HG03045 (cell line): ENCODE data around the gene TNIK.

Experiments
- ATAC-seq: cut with Tn5 transposase; IDR thresholded peaks from one replicate; pipeline ENCODE4 v1.9.1; 2021; ENCODE audit warnings: mild to moderate bottlenecking, moderate library complexity; ENCODE audit not compliant: unreplicated experiment

TNIK gene

DNA sequence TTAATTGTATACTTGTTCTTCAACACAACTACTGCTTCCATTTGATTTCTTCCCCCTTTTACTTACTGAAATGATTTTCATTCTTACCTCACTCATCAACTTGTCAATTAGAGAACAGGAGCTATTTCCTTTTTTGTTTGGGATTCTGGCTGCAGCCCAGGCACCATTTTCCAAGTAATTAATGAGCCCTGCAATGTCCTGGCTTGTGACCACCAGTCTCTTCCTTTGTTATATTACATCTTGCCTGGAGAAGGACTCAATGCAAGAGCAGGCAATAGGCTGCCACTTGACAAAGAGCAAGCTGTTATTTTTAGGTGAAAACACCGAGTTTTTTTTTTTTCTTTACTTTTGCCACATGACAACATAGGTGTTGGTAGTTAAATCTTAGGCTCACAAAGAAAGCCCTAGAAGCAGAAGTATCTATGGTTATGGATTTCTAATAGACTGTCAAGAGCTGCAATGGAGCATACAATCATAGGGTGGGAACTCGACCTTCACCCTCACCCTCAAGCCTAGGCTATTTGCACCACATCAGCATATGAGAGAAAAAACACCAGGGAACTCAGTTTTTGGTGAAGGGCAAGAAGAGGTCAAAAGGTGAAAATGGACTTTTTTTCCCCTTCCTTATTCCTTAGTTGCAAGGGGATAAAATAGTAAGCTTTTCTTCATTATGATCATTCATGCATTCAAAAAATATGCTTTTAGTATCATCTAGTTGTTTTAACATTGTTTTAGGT lies 114.9 kb downstream of the TNIK start:
- no peak for ATAC-seq

DNA sequence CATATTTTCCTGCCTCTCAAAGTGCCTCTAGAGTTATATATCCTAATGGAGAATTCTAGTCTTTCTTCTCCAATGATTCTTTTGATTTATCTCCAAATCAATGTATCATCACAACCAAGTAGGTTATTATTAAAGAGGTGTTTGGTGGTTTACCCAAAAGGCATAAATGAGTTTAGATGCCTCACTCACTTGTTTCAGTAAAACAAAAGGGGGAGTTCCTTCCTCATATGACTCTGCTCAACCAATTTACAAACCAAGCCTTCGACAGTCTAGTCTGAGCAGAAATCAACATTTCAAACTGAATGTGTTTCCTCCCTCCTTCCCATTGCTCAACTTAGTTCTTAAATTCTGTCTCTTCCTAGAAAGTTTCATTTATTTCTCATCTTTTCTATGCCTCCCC lies 116.5 kb downstream of the TNIK start:
- ATAC-seq = no peak

DNA sequence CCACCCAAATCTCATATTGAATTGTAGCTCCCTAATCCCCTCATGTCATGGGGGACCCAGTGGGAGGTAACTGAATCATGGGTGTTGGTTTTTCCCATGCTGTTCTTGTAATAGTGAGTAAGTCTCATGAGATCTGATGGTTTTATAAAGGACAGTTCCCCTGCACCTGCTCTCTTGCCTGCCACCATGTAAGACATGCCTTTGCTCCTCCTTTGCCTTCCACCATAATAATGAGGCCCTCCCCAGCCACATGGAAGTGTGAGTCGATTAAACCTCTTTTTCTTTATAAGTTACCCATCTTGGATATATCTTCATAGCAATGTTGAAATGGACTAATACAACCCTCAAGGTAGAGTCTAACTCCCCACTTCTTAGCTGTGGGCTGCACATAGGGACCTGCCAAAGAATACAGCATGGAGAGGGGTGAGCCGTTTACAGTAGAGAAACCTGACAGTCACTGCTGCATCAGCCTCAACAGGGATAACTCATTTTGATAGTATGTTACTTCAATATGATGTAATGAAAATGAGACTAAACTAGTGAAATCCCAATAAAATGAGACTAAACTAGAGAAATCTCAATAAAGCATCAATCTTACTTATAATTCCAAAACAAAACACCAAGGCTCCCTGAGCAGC lies 117.3 kb downstream of the TNIK start:
- no peak for ATAC-seq

DNA sequence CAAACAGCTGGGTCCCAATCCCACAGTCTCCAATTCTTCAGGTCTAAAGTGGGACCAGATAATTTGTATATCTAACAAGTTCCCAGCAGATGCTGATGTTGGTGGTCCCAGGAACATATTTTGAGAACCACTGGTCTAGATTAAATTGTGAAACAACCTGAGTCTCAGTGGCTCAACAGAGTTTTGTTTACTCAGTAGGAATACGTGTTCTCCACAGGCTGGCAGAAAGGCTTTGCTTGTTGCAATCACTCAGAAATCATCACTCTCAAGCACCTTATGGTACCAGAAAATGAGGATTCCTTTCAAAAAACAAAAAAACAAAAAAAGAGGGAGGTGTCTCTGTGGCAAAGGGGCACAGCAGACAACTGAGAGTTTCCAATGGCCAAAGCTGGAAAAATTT lies 118.0 kb downstream of the TNIK start:
- no peak for ATAC-seq

DNA sequence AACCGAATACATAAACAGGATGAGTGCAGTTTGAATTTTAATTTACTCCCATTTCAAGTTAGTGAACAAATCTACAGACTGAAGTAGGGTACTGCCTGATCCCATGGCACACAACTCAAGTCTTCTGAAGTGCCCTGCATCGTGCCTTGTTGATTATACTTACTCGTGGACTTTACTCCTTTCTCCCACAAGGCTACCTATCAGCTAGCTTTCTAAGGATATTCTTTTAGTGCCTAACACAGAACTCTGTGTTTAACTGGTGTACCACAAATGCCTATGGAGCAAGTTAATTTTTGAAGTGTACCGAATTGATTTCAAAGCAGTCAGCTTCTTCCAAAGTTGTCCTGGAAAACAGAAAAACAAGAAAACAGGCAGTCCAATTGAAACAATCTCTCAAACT lies 119.8 kb downstream of the TNIK start:
- ATAC-seq = no peak

DNA sequence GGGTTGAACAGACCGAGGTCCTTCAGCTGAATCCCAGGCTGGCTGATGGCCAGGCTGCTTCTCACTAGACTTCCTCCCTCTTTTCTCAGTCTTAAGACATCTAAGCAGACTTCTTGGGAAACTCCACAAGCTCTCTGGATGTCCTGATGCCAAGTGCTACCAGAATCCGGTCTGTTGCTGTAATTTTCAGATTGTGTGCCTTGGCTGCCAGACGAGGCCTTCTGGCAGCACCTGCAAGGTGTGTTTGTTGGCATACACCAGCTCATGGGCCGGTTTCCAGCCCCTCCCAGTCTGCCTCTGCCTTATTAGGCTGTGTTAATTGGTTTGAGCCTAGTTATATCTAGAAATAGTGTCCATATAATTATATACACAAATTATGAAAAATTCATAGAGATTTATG lies 120.6 kb downstream of the TNIK start:
- ATAC-seq = no peak

DNA sequence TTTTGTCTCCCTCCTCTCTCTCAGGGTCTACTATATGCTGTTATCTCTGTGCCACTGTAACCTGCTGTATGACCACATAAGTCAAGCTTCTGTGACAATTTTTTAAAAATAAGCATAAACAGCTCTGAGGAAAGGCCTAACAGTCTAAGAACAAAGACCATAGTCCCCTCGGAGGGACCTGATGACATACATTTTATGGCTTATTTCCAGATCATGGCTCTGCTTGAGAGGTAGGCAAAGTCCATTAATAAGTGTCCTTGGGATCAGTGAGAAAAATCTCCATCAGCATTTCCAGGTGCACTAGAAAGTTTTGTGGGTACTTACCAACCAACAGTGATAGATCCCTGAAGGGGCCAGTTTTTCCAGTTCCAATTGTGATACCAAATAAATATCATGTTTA lies 123.8 kb downstream of the TNIK start:
- no peak for ATAC-seq

DNA sequence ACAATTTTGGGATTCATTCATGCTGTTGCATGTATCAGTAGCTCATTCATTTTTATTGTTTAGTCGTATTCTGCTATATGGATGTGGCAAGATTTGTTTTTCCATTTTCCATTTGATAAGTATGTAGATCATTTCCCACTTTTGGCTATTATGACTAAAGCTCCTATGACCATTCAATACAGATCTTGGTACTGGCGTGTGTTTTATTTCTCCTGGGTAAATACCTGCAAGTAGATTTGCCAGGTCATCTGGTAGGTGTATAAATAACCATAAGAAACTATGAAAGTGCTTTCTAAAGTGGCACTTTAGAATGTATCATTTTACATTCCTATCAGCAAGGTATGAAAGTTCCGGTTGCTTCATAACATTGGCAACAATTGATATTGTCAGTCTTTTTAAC lies 124.6 kb downstream of the TNIK start:
- ATAC-seq = no peak

DNA sequence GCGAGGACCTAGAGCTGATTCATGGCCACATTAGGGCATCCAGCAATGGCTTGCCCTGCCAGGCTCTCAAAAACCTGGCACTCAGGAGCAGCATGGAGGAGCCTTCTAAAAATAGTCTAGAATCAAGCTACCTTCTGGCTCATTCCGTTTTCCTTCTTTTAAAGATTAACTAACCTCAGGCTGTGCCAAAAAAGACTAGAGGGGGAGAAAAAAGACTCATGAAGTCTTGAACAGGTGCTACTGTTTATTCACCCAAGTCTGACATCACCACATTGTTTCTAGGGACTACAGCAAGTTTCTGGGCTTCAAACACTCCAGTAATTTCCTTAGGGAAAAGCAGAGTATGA lies 125.8 kb downstream of the TNIK start:
- ATAC-seq = no peak

DNA sequence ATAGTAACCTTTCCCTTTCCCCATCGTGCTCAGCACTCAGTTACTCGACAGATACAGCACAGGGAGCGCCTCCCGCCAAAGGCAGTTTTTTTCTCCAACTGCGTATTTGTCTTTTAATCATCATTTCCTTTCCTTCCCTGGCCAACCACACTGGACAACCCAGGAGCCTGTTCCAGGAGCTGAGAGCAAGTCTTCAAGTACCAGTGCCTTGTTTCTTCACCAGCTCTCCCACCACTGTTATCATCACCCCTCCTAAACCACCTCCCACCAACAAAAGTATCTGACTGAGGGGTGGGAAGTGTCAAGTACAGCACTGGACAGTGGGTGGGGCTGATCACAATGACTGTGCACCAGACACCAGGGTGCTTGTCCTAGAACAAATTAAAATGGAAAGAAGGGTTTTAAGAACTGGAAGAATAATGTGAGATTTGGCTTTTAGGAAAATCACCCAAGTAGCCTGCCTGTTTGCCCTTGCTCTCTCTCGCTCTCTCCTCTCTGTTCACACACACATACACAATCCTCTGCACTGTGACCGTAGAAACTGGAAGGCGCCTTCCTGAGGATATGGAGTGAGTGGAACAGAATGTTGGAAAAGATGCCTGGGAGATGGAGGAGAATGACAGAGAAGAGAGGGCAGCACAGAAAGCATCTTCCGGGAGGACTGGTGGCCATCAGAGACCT lies 126.3 kb downstream of the TNIK start:
- no peak for ATAC-seq

DNA sequence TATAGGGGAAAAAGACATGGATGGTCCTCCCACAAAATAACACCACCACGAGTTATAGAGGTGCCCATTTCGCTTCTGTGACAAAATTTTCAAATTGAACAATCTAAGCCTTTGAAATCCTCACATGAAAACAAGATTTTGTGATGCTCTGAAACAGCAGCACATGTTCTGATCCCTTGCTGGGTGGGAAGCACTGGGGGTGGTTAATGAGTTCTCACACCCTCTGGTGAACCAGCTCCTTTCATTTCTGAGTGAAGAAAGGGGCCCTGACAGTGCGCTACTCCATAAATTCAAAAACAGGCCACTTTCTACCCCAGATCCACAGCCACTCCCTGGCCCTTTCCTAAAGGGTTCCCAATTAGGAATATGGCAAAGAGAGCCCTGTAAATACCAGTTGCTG lies 129.3 kb downstream of the TNIK start:
- ATAC-seq = no peak

DNA sequence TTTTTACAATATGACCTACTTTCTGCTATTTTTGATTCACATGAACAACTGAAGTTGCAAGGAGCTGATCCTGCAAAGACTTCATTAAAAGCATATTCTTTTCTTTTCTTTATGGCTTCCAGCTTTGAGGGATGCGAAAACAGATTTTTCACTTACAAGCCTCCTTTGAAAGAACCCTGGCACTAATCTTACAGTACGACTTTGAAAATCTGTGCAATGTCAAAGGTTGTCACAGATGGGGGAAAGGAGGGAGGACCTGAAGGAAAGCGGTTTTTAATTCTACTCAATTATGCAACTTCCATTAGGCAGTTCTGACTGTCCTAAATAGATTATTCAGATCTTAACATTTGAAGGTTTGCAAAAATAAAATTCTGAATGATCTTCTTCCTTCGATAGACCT lies 130.5 kb downstream of the TNIK start:
- no peak for ATAC-seq

DNA sequence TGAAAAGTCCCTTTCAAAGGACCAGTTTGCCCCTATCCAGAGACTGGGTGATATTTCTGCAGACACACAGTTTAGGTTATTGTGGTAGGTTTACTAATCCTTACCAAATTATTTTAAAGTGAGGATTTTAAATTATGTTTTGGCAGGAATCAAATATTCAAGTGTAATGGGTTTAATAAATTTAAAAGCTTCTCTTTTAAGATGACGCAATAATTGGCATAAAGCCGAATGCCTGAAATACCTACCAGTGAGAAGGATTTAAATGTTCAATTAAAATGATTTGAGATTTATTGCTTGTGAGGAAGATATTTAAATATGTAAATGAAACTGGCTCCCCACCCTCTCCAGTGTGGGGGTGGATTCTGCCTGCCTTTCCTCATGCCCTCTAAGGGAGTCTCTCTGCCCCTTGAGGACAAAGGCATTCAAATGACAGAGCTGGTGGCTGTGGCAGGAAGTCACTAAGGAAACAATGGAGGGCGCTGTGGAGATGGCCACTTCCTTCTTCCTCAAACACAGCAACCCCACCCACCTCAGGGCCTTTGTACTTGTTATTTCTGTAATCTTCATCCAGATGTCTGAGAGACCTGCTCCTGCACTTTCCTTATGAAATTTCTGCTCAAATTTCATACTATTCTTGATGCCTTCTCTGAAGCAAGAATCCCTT lies 131.7 kb downstream of the TNIK start:
- ATAC-seq = no peak

DNA sequence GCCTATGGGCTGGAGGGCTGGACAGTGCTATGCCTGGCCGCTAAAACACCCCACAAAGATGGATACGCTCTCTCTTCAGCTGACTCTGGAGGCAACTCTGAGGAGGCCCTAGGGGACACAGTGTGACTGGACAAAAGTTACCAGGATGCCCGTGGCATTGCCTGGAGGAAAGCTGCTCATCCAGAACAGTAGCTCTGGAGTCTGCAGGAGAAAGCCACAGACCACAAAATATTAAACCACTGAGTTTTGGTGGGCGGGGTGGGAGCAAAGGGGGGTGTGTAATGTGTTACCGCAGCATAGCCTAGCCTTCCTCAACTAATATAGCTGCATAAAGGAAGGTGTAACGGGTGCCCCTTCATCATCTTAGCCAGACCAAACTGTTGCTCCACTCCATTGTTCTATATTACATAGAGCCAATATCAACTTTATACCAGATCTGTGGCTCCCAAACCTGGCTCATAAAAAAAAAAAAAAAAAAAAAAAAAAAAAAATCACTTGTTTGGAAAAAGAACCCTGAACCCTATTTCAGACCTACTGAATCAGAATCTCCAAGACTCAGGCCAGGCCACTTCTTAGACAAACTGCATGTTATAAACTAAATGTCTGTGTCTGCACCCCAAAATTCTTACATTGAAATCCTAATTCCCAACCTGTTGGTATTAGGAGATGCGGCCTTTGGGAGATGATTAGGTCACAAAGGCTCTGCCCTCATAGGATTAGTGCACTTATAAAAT lies 132.6 kb downstream of the TNIK start:
- no peak for ATAC-seq

DNA sequence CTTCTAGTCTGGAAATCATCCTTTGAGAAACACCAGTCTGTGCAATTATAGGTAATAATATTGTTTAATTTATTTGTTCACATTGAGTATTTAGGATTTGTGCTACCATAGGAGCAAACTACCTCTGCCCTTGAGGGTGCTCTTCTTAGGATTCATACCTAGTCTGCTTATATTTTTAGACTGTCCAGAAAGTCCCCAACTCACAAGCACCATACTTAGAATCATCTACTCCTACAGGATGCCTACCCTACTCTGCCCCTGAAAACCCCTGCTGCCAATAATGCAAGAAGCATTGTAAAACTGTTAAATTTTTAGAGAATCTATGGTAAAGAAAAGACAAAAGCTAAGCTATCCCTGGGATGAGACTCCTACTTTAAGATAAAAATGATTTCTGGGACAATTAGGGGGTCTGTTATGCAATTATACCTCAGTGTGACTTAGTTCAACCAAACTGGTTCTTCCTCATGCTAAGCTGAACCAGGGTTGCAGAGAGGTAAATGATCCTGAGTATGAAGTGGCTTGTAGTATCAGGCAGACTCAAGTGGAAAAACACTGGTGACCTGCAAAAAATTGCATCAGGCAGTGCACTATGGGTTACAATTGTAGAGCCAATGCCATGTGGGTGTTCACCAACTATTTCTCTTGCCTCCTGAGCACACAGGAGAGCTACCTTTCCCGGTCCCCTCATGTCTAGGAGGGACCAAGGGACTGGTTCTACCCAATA lies 133.3 kb downstream of the TNIK start:
- ATAC-seq = no peak

DNA sequence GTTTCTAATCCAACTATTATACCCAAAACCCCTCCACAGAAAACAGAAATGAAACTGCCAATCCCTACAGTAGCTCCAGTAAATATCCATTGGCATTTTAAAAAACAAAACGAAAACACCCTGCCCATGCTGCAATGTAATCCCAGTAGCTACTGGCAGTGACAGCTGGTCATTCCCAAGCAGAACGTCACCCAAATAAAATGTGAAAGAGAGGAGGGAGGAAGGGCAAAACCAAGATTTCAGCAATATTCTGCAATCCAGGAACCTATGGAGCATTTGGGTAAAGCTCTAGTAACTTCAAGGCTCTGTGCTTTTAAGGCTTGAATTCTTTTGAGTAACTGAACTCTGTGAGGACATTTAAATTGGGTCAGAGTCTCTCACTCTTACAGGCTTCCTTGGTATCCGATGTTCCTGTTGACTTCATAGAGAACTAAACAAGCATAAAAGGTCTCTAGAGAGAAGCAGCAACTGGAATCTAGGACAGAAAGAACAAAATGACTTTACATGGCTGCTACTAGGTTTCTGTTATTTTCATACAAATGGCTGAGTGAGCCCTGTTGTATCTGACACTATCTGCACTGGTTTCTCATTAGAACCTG lies 136.2 kb downstream of the TNIK start:
- ATAC-seq = no peak

DNA sequence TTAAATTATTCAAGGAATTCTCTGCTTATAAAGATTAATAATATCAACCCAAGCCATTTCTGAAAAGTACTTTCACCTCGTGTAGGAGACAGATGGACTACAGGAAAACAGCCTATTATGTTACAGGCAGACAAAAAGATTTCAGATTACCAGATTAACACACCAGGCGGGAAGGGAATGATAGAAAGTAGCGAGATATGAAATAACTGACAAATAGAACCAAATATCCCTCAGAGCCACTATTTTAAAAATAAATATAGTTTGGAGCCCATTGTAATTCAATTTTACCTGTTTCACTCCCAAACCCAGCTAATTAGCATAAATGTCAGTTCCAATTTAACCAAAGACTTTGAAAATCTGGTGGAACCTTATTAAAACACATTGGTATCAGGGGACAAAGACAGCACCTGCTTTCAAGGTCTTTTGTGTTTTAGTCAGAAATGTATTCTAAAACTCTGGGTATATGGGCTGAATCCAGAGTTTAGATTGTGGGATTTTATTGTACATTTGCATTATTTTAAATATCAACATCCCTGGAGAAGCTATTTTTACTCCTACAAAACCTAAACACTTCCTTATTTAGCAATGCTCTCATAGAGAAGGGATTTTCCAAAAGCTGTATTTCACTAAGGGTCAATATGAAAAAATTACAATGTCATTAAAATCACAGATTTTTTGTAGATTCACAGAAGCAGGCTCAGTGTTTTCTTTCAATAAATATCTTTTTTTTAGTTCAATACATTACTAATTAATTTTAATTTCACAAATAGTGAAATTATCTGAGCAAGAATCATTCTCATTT lies 138.4 kb downstream of the TNIK start:
- ATAC-seq = no peak

DNA sequence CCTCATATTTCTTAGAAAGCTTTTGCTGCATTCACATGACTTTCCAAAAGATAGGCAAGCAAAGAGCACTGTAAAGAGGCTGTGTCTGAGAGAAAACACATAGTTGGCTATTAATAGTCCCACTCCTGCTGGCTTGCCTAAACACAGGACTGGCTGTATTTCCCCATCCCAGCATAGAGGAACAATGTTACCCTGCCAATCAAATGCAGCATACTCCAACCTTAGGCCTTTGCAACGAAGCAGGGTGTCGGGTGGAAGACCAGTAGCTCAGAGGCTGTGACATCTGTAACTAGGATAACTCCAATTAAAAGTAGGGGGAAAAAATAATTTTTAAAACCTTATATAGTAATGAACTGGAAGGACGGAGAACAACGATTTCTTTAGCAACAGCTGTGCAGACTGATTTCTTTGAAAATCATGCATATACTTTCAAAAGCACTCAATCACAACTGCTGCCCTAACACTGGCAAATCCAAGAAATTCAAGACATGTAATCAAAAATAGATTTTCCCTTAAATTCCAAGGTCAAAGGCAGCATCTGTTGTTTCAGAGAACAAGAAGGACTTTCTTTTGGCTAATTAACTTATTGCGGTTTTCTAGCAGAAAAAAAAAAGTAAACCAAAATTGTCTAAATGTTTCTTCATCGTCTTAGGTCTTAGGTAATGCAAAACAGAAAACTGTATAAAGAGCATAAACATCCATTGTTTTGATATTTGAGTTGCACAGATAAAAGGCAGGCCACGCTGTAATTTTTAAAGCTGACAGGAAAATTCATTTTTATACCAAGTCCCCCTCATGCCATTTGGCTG lies 139.3 kb downstream of the TNIK start:
- no peak for ATAC-seq

DNA sequence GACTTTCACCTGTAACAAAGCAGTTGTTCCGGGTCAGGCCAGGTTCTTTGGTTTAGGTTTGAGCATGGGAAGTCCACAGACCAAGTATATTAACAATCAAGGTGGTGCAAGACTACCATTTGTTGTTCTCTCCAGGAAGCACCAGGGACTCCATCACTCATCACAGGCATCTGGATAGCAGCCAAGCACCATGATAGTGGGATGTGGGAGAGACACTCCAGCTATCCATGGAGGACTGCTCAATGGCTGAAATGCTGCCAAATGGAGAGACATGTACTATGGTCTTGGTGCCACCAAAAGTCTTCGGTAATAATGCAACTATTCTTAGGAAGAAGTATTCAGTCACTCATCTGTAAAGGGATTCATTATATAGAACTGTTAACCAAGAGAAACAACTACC lies 143.0 kb downstream of the TNIK start:
- ATAC-seq = no peak
